ENCODE data around the gene ETV5. TPM values are rescaled to one million over a fixed set of nuclear protein-coding genes. Genes with fewer than 3 reads are reported as not detected.

The ETV5 gene
- total RNA-seq, 1 donor from 2014 or later: 42.2 TPM

GRCh38 chr3:186150041-186150830 is 41.3 kb upstream of the ETV5 start:
- Mint-ChIP-seq H3K4me1 (ENCODE audit: unreplicated experiment) (no peaks in the 10 kb centered on the region), H3K4me3 (no peak overlapping the region), H3K36me3 (no peaks in the 10 kb centered on the region), H3K27me3 (no peaks in the 10 kb centered on the region), H3K27ac (no peak overlapping the region), H3K9me3 (no peaks in the 10 kb centered on the region)
- TF ChIP-seq, protein P1, sequence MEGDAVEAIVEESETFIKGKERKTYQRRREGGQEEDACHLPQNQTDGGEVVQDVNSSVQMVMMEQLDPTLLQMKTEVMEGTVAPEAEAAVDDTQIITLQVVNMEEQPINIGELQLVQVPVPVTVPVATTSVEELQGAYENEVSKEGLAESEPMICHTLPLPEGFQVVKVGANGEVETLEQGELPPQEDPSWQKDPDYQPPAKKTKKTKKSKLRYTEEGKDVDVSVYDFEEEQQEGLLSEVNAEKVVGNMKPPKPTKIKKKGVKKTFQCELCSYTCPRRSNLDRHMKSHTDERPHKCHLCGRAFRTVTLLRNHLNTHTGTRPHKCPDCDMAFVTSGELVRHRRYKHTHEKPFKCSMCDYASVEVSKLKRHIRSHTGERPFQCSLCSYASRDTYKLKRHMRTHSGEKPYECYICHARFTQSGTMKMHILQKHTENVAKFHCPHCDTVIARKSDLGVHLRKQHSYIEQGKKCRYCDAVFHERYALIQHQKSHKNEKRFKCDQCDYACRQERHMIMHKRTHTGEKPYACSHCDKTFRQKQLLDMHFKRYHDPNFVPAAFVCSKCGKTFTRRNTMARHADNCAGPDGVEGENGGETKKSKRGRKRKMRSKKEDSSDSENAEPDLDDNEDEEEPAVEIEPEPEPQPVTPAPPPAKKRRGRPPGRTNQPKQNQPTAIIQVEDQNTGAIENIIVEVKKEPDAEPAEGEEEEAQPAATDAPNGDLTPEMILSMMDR (conservative IDR thresholded peaks at IDR 0.05): no peak
- no peak for DNase-seq (ENCODE audit: extremely low spot score, unreplicated experiment)

DNA sequence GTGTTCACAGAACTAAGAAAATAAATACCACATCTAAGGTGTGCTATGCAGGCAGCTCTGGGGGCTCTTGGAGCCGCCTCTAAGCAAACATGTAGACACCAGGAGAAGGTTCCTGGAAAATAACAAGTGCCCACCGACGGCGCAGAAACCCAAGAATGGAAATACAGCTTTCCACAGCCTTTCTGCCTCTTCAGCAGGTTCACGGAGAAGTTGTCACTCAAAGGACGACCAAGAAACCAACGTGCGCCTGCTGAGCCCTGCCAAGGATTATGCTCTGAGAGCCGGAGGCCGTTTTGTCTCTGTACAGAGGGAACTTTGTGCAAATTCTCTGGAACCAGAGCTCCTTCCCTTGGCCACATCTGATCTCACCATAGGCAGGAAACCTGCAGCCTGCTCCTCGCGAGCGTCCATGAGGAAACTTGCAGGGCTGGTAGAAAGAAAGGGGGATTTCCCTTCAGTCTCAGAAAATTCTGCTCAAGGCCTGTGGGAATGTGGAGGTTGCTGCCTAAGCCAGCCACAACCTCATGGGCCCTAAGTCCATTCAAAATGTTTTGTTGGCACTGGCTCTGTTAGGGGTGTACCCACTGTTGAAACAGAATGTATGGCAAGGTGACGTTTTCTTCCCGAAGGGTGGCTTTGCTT is 40.6 kb upstream of the ETV5 start:
- H3K4me1 Mint-ChIP-seq (ENCODE audit: unreplicated experiment): no peaks in the 10 kb centered on the region
- no peaks in the 10 kb centered on the region for H3K36me3 Mint-ChIP-seq
- H3K27ac Mint-ChIP-seq: no peak overlapping the region
- DNase-seq (ENCODE audit: extremely low spot score, unreplicated experiment): no peak
- no peaks in the 10 kb centered on the region for H3K27me3 Mint-ChIP-seq
- TF ChIP-seq, protein P1 (conservative IDR thresholded peaks at IDR 0.05): no peak
- no peak overlapping the region for H3K4me3 Mint-ChIP-seq
- no peaks in the 10 kb centered on the region for H3K9me3 Mint-ChIP-seq

DNA sequence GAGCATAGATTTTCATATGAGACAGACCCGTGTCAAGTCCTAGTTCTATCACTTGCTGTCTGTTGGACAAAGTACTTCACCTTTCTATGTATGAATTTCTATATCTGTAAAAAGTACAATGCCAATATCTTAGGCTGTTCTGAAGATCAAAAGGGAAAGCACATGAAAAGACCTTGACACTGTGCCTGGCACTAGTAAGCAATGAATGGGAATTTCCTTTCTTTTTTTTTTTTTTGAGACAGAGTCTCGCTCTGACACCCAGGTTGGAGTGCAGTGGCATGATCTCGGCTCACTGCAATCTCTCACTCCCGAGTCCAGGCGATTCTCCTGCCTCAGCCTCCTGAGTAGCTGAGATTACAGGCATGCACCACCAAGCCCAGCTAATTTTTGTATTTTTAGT is 35.4 kb upstream of the ETV5 start:
- TF ChIP-seq, protein P1 (conservative IDR thresholded peaks at IDR 0.05): no peak
- H3K9me3 Mint-ChIP-seq: no peaks in the 10 kb centered on the region
- DNase-seq (ENCODE audit: extremely low spot score, unreplicated experiment): no peak
- no peaks in the 10 kb centered on the region for H3K27me3 Mint-ChIP-seq
- H3K4me3 Mint-ChIP-seq: no peak overlapping the region
- peaks cover 22% of the 10 kb centered on the region for H3K4me1 Mint-ChIP-seq (ENCODE audit: unreplicated experiment)
- H3K36me3 Mint-ChIP-seq: no peaks in the 10 kb centered on the region
- H3K27ac Mint-ChIP-seq: no peak overlapping the region

DNA sequence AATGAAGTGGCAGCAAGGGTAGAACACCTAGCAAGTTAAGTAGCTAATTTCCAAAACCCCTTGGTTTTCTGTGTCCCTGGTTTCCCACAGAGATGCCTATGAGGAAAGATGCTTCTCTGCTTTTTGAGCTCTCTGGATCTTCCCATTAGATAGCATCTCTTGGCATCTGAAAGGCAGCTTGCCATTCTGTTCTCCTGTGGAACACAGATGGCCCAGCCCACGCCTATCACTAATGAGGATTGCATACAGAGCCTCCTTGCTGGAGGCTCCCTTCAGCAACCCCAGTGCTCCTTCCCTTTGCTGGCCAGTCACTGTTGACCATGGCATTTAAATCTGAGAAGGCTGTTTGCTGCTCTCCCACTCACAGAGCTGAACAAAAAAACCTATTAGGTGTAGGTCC is 34.4 kb upstream of the ETV5 start:
- DNase-seq (ENCODE audit: extremely low spot score, unreplicated experiment): no peak
- no peak overlapping the region for H3K4me3 Mint-ChIP-seq
- no peaks in the 10 kb centered on the region for H3K27me3 Mint-ChIP-seq
- TF ChIP-seq, protein P1 (conservative IDR thresholded peaks at IDR 0.05): no peak
- H3K27ac Mint-ChIP-seq: no peak overlapping the region
- H3K9me3 Mint-ChIP-seq: no peaks in the 10 kb centered on the region
- H3K36me3 Mint-ChIP-seq: no peaks in the 10 kb centered on the region
- H3K4me1 Mint-ChIP-seq (ENCODE audit: unreplicated experiment): peaks cover 23% of the 10 kb centered on the region

GRCh38 chr3:186142393-186142932 is 33.6 kb upstream of the ETV5 start:
- DNase-seq (ENCODE audit: extremely low spot score, unreplicated experiment): no peak
- Mint-ChIP-seq H3K27ac (no peak overlapping the region), H3K4me3 (peak overlapping the region; percentile 3), H3K27me3 (no peaks in the 10 kb centered on the region), H3K36me3 (no peaks in the 10 kb centered on the region), H3K9me3 (no peaks in the 10 kb centered on the region), H3K4me1 (ENCODE audit: unreplicated experiment) (peaks cover 27% of the 10 kb centered on the region)
- TF ChIP-seq, protein P1 (conservative IDR thresholded peaks at IDR 0.05): no peak
